Skeletal muscle cell (primary cell): ENCODE data around the gene SFXN5.

ENCODE experiments used
- DNase-seq: peaks from one replicate; pipeline ENCODE4 v3.0.0-alpha.2; 2010; ENCODE audit warnings: low read depth
- H3K4me3 ChIP-seq: 2 replicates; pipeline ENCODE4 v1.5.1; 2011; ENCODE audit warnings: low read depth, mild to moderate bottlenecking, control low read depth, low read length, moderate library complexity

The SFXN5 gene

DNA sequence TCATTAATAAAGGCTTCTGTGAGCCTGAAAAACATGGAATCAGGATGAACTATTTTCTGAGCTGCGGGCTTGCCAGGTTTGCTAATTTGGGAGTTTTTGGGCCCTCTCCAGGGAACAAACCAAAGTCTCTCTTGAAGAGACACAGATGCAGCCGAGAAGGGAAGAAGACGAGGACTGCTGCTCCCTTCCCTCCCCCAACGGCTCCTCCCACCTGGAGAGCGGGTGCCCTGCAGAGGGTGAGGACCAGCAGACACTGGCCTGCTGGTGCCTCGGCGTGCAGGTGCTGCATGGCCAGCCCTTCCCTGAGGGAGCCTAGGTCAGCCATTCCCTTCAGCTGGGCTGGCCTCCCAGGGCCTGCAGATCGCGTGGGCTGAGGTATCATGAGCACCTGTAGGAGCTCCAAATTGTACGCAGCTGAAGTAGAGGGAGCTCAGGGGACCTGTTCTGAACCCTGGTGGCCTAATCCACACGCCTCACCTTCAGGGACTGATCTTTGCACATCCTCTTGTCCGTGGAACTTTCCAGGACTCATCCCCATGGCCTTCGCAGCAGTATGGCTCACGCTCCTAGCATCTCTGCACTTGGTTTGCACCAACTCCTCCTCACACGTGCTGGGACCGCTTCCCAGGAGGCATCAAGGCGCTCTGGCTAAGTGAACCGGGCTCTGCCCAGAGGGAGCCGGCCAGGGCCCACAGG, 134.7 kb downstream of the SFXN5 start:
- no peak for DNase-seq
- H3K4me3 ChIP-seq: no peak overlapping the region

DNA sequence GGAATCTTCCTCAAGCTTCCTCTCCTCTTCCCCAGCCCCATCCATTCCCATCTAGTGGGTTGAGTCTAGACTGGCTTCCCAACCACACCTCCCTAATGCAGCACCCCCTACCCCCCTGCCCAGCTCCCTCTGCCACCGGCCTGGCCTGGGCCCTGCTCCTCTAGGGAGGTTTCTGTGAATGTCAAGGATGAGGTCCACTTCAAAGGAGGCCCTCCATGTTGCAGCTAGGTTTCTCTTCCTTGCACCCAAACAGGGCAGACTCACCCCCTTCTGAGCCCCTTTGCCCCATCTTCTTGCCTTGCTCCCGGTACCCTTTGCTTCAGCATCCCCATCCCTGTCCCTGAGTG, 135.9 kb downstream of the SFXN5 start:
- no peak for DNase-seq
- H3K4me3 ChIP-seq: no peak overlapping the region

DNA sequence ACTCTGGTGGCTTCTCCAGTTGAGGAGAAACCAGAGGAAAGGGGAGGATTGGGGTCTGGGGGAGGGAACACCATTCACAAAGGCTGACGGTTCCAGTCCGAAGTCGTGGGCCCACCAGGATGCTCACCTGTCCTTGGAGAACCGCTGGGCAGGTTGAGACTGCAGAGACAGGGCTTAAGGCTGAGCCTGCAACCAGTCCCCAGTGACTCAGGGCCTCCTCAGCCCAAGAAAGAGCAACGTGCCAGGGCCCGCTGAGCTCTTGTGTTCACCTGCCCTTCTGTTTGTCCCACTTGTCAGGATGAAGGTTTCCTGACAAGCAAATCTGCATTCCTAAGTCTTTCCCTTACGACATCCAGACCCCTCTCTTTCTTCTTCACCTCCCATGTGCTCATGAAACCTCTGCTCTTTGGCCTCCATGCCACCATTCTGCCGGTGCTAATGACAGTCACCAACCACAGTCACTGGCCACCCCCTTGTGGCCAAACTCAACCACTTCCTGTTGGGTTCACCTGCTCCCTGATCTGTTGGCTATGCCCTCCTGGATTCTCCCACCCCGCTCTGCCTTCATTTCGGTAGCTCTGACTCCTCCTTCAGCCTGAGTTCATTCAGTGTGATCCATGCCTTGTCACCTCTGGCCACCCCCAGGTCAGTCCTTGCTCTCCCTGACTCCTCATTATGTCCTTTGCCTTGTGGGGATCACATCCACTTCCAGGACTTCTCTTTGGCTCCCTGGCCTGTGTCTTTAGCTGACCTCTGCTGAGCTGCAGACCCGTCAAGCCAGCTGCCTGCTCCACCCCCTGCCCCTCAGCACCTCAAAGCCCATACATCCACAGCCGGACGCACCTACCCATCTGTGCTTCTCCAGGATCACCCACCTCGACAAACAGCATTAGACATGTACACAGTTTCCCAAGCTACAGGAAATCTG, 136.6 kb downstream of the SFXN5 start:
- no peak for DNase-seq
- H3K4me3 ChIP-seq: no peak overlapping the region

DNA sequence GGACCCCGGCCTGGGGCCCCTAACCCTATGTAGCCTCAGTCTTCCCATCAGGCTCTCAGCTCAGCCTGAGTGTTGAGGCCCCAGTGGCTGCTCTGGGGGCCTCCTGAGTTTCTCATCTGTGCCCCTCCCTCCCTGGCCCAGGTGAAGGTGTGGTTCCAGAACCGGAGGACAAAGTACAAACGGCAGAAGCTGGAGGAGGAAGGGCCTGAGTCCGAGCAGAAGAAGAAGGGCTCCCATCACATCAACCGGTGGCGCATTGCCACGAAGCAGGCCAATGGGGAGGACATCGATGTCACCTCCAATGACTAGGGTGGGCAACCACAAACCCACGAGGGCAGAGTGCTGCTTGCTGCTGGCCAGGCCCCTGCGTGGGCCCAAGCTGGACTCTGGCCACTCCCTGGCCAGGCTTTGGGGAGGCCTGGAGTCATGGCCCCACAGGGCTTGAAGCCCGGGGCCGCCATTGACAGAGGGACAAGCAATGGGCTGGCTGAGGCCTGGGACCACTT, 137.8 kb downstream of the SFXN5 start:
- DNase-seq: no peak
- H3K4me3 ChIP-seq: no peak overlapping the region

DNA sequence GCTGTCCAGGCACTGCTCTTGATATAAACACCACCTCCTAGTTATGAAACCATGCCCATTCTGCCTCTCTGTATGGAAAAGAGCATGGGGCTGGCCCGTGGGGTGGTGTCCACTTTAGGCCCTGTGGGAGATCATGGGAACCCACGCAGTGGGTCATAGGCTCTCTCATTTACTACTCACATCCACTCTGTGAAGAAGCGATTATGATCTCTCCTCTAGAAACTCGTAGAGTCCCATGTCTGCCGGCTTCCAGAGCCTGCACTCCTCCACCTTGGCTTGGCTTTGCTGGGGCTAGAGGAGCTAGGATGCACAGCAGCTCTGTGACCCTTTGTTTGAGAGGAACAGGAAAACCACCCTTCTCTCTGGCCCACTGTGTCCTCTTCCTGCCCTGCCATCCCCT, 138.3 kb downstream of the SFXN5 start:
- no peak for DNase-seq
- H3K4me3 ChIP-seq: no peak overlapping the region

DNA sequence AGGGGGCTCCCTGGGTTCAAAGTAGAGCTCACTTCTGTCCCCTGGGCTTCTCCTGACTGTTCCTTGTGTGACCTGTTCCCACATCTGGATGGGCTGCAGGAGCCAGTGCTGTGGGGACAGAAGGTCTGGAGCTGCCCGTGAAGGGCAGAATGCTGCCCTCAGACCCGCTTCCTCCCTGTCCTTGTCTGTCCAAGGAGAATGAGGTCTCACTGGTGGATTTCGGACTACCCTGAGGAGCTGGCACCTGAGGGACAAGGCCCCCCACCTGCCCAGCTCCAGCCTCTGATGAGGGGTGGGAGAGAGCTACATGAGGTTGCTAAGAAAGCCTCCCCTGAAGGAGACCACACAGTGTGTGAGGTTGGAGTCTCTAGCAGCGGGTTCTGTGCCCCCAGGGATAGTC, 138.7 kb downstream of the SFXN5 start:
- no peak overlapping the region for H3K4me3 ChIP-seq
- no peak for DNase-seq

DNA sequence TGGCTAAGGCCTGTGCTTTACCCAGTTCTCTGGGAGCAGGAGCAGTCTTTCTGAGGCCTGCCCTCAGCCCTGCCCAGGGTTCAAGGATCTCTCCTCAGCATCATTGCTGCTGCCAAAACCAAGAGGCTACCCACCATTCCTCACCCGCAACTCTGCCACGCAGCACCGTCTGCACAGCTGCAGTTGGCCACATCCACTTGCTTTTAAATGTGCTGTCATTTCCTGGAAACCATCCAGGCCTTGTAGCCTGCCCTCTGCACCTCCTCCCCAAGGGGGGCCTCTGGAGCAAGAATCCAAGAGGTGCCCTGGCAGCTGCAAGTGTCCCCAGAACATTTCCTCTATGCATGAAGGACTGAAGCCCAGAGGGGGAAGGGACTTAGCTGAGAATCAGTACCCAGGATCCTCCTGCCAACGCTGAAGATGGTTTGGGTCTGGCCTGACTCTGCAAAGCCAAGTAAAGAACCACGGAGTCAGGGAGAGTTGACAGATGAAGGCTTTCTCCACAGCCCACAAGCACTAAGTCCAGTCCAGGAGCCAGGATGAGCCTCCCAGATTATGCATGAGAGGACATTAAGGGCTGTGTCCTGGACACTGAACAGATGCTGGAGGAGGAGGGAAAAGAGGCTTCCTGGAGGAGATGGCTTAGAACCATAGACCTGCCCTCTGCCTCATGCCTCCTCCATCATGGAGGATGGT, 139.3 kb downstream of the SFXN5 start:
- H3K4me3 ChIP-seq: no peak overlapping the region
- DNase-seq: no peak

DNA sequence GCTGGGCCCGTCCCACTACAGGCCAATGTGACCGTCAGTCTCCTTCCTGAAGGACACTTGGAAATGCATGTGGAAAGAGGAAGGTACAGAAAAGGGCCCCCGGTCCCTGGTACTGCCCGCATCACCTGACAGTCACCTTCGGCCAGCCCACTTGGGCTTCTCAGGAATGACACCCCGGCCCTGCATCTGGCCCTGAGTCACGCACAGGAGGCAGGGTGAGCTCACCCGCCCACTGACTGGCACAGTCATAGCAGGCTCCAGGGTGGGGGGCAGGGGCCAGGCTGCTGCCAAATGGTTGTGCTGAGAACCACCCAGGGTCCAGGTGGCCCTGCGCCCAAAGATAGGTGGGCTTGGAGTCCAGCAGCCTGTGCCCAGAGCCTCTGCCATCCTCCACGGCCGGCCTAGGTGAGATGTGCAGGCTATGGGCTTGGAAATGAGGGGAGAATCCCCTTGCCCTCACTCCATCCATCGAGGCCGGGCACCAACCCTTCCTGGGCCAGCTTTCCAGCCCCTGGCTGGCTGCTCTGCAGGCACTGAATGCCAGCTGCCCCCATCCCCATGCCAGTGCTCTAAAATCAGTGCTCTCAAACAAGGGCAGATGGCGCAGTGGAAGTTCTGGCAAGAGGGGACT, 140.1 kb downstream of the SFXN5 start:
- no peak for DNase-seq
- H3K4me3 ChIP-seq: no peak overlapping the region

DNA sequence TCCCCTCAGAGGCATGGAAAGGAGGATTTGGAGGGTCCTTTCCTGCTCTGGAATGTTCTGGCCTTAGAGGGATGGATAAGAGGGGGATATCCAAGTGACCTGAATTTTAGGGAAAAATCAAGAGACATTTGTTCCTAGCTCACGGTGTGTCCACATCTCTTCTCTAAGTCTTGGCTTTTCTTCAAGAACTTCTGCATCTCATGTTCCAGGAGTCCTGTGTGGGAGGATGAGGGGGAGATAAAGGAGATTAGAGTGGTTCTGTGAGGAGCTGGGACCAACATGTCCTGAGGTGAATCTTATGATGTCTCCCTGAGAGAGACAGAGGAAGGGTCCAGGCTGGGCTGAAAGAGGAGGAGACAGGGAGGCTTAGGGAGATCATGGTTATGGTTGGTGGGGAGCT, 142.5 kb downstream of the SFXN5 start:
- H3K4me3 ChIP-seq: no peak overlapping the region
- no peak for DNase-seq

DNA sequence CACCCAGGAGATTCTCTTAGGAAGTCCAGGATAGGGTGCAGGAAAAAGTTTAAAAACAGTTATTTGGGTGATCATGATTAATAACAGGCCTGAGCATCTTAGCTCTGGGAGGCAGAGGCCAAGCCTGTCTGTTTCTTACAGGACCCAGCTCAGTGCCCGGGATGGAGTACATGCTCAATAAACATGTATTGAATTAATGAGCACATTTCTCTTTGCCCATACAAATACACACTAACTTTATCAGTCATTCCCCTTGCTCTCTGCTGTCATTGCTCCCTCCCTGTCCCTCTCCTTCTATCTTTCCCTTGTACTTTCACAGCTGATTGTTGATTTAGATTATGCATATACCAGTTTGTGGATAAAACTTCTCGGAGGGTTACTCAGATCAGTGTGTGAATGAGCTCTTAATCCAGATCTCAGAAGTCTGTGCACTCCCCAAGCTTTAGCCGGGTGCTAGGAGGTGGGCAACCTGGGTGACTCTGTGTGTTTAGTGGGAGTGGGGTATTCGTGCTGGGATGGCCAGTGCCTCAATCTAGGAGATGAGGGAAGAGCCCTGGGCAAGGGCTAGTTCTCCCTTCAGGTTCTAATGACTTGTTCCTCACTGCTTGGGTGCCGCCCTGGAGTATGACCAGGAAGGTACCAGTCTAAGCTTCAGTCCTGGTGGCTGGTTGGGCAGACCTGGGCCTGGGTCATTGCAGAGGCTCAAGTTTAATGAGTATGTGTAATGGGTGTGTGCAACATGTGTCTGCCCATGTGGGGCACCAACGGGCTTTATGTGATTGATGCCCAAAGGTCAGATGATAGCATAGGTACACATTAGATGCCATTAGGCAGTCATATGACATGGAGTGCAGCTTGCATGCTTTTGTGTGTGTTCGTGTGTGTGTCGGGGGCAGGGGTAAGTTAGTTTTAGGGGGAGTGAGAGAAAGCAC, 143.6 kb downstream of the SFXN5 start:
- no peak overlapping the region for H3K4me3 ChIP-seq
- no peak for DNase-seq

DNA sequence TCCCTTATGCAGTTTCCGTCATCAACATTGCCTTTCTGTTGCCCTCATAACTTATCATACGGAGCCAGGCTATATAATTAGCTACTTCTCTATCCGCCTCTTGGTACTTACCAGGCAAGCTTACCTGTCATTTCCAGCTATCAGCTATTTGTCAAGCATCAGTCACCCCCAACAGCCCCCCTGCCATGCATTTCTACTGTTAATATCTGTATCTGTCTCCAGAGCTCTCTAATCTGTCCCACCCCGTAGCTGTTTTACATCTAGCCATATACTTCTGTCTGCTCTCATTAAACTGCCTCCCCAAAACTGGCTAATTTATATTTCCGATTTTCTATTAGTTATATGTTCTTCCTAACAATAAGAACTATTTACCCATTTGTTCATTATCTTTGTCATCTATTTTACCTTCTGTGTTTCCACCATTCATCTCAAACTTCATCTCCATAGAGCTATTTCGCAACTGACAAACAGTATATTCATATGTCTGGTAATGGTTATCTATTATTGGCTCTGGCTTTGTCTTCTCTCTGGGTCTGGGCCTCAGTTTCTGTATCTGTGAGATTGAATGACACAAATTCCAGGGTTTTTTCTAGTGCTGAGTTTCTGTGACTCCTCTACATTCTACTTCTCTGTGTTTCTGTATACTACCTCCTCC, 144.6 kb downstream of the SFXN5 start:
- no peak overlapping the region for H3K4me3 ChIP-seq
- no peak for DNase-seq

DNA sequence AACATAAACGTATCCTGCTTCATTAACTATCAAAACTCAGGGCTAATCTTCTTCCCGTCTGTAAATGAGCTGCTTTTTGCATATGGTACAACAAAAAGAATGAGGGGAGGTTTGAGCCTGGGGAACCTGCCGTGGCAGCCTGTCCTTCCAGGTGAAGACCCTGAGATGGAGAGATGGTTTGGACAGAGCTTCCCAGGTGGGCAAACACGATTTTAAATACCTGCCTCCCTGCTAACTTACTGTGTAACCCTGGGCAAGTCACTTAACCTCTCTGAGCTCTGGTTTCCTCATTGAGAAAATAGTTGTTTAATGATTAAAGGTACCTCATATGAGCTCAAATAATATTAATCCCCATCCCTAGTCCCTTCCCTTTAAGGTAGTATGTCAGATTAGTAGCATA, 145.1 kb downstream of the SFXN5 start:
- DNase-seq: no peak

DNA sequence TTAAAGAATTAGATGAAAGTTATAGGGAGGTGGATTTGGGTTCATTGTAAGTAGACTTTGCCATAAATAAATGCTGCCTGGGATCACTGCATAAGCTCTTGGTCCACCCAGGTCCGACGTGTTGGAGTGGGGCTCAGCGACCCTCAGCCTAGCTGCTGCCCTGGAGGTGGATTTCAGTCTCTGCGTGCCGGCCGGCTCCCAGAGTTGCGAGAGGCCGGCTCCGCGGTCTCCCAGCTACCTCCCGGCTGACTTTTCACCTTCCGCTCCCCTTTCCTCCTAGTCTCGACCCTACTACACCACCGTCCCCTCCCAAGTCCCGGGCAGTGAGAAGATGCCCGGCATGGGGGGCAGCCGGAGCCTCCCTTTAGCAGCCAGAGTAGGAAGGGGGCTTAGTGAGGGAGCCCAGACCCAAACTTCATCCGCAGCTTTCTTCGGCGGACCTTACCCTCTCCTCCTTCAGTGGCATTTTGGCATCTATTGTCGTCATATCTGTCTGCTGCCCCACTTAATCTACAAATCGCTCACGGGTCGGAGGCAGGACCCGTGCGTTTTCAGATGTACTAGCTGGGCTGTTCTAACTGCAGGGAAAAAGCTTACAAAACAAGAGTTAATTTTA, 146.1 kb downstream of the SFXN5 start:
- H3K4me3 ChIP-seq: no peak overlapping the region
- DNase-seq: no peak

More for the DNA sequence above, 145.1 kb downstream of the SFXN5 start:
- no peak overlapping the region for H3K4me3 ChIP-seq

DNA sequence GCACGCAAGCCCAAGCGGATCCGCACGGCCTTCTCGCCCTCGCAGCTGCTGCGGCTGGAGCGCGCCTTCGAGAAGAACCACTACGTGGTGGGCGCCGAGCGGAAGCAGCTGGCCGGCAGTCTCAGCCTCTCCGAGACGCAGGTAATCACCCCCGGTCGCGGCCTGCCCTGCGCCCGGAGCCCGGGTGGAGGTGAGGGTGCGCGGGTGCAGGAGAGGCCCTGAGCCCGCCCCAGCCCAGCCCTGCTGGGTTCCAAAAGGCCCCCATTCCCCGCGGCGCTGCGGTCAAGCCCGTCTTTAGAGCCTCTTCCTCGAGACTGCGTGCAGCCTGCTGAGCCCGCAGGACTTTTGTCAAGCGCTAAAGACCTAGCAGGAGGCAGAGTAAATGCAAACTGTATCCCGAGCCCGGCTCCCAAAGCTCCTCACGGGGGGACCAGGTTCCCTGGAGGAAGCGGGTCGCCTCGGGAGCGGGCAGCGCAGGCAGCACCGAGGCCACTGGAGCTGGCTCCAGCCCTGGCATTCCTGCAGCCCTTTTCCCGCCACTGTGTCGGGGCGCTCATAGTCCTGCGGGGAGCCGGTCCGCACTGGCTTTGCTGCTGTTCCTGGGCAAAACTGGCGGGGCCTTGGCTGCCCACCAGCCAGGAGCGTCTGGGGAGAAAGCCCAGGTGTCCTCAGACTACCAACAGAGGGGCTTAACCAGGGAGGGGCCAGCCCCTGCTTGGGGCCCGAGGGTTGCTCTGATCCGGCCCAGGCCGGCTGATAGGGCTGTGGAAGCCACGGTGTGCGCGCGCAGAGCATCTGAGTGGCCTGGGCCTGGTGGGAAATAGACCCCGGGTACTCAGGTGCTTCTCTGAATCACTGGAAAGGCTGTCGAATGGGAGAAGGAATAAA, 146.9 kb downstream of the SFXN5 start:
- no peak for DNase-seq

DNA sequence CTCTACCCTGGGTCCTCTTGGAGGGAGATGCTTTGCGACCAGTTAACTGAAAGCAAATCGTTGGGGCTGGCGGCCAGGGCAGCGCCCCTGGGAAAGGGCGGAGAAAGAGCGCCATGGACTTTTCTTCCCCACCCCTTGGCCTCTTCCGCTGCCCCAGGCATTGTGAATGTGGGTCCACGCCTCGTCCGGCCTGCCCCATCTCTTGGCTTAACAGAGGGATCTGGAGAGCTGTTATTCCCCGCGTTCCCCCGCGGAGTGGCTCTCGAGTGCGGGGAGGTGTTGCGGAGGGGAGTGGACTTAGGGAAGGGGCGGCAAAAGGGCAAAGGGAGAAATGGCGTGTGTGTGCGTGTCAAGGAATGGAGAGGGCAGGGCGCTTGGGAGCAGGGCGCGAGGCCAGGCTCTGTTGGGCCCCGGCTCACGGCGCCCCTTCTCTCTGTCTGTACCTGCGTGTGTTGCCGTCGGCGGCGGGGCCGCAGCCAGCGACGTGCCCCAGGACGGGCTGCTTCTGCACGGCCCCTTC, 147.6 kb downstream of the SFXN5 start:
- H3K4me3 ChIP-seq: no peak overlapping the region
- no peak for DNase-seq

More for the DNA sequence above, 146.9 kb downstream of the SFXN5 start:
- H3K4me3 ChIP-seq: no peak overlapping the region

DNA sequence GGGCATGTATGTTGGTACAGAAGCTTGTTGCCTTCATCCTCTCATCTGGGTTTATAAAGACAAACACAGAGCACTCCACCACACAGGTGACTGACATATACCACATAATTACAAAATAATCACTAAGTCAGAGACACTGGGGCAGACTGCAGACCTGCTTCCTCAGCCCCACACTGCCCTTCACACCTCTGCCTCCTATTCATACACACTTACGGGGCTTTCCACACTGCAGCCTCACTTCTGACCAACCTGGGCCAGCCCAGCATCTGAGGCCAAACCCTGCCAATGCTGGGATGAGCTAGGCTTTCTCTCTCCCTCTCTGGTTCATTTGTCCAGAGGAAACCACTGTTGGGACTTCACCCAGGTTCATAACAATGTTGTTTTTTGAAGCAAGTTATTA, 149.7 kb downstream of the SFXN5 start:
- H3K4me3 ChIP-seq: no peak overlapping the region
- no peak for DNase-seq
